Right lobe of liver (tissue), 4 donors: ENCODE measurements around the gene PRKCZ.

Experiments
- POLR2A ChIP-seq: fragments of 450-650 bp; IDR thresholded peaks from one replicate; pipeline ENCODE4 v1.6.1; 2017; ENCODE audit warnings: antibody characterized with exemption, mild to moderate bottlenecking
- TF ChIP-seq, protein P1 (sequence below), 4 donors: fragments of 200-600 bp in 3 of 4; fragments of 450-650 bp in 1 of 4; IDR thresholded peaks; one replicate each; pipeline versions ENCODE4 v1.5.1 to v1.8.0; 2016 to 2022; ENCODE audit warnings: antibody characterized with exemption in 4 of 4, mild to moderate bottlenecking in 2 of 4
- donor health status: DM: no; HTN: no; CAD: no.
- donor health status: DM: no; HTN: no; CAD: no.
- donor health status: DM: no; HTN: yes; CAD: no.

DNA sequence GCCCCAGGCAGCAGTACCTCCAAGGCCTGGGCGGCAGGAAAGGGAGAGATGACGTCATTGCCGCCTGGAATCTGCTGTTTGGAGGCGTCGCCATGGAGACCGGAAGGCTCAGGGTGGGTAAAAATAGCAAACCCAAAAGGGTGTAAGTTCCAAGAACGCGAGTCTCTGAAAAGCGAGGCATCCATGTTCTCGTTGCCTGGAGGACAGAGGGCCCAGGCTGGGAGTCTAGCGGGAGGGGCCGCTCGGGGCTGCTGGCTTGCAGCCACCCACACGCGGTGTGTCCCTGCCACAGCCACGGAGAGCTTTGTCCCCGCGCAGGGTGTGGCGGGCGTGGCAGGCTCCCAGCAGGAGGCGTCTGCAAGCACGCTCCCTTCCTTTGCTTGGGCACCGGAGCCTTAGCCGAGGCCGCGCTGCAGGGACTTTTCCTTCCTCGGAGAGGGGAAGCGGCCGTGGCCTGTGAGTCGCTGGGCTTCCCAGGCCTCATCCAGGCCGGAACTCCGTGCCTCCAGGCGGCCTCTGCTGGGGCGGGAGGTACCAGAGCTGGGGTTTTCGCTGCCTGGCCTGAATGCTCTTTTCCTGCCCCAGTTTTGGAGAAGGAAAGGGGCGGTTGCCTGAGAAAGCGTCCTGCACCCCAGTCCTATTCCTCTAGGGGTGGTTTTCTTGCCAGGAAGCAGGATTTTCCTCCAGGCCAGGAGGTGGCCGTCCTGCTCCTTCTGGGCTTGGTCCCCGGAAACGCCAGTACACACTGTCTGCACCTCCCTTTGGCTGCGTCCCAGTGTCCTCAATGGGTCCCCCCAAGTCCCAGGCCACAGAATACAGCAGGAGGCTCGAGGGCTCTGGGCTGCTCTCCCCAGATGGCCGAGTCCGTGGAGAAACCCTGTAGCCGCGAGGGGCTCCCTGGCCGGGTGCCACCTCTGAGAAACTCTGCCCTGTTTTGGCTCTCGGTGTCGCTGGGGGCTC lies 162.6 kb downstream of the PRKCZ start:
- TF ChIP-seq, protein P1, sequence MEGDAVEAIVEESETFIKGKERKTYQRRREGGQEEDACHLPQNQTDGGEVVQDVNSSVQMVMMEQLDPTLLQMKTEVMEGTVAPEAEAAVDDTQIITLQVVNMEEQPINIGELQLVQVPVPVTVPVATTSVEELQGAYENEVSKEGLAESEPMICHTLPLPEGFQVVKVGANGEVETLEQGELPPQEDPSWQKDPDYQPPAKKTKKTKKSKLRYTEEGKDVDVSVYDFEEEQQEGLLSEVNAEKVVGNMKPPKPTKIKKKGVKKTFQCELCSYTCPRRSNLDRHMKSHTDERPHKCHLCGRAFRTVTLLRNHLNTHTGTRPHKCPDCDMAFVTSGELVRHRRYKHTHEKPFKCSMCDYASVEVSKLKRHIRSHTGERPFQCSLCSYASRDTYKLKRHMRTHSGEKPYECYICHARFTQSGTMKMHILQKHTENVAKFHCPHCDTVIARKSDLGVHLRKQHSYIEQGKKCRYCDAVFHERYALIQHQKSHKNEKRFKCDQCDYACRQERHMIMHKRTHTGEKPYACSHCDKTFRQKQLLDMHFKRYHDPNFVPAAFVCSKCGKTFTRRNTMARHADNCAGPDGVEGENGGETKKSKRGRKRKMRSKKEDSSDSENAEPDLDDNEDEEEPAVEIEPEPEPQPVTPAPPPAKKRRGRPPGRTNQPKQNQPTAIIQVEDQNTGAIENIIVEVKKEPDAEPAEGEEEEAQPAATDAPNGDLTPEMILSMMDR (IDR thresholded peaks at IDR 0.05) = peak in 2 of 4 donors; percentile 7 to 14
- TF ChIP-seq POLR2A = no peak
